Measurements from ENCODE around the gene PDE11A.

The PDE11A gene

GRCh38 chr2:178008636-178009289 is 63.8 kb downstream of the PDE11A start:
- no peak for TF ChIP-seq CTCF (IDR thresholded peaks at IDR 0.05)
- no peaks in the 10 kb centered on the region for H3K4me1 ChIP-seq
- H3K27me3 ChIP-seq (ENCODE audit: control insufficient read depth, insufficient read depth, low read length) = no peaks in the 10 kb centered on the region
- no peak overlapping the region for H3K4me2 ChIP-seq (ENCODE audit: low read length)
- H2AFZ ChIP-seq = peak overlapping the region; percentile 39
- no peaks in the 10 kb centered on the region for H3K79me2 ChIP-seq
- H3K4me3 ChIP-seq (ENCODE audit: low read depth, low read length) = no peak overlapping the region
- no peaks in the 10 kb centered on the region for H3K9me3 ChIP-seq (ENCODE audit: control insufficient read depth, low read length)
- H3K27ac ChIP-seq = no peak overlapping the region
- H3K36me3 ChIP-seq (ENCODE audit: control insufficient read depth, insufficient read depth, low read length) = no peaks in the 10 kb centered on the region
- H3K9ac ChIP-seq = no peak overlapping the region

- Histone ChIP-seq H3K9ac (no peak overlapping the region), H3K36me3 (ENCODE audit: control insufficient read depth, insufficient read depth, low read length) (no peaks in the 10 kb centered on the region)
- TF ChIP-seq CTCF (IDR thresholded peaks at IDR 0.05) = no peak
Measured at GRCh38 chr2:178006710-178007109, 65.9 kb downstream of the PDE11A start.

GRCh38 chr2:178005756-178006155 is 66.8 kb downstream of the PDE11A start:
- Histone ChIP-seq H3K36me3 (ENCODE audit: control insufficient read depth, insufficient read depth, low read length) (no peaks in the 10 kb centered on the region), H3K27ac (no peak overlapping the region), H3K4me2 (ENCODE audit: low read length) (no peak overlapping the region), H3K27me3 (ENCODE audit: control insufficient read depth, insufficient read depth, low read length) (no peaks in the 10 kb centered on the region), H3K9ac (no peak overlapping the region), H3K4me3 (ENCODE audit: low read depth, low read length) (no peak overlapping the region), H3K79me2 (no peaks in the 10 kb centered on the region), H2AFZ (no peak overlapping the region), H3K4me1 (peaks cover 2% of the 10 kb centered on the region), H3K9me3 (ENCODE audit: control insufficient read depth, low read length) (no peaks in the 10 kb centered on the region)
- no peak for TF ChIP-seq CTCF (IDR thresholded peaks at IDR 0.05)

More at GRCh38 chr2:178006710-178007109, 65.9 kb downstream of the PDE11A start:
- Histone ChIP-seq H3K27ac (no peak overlapping the region), H2AFZ (no peak overlapping the region), H3K4me2 (ENCODE audit: low read length) (no peak overlapping the region), H3K4me3 (ENCODE audit: low read depth, low read length) (no peak overlapping the region), H3K27me3 (ENCODE audit: control insufficient read depth, insufficient read depth, low read length) (no peaks in the 10 kb centered on the region), H3K79me2 (no peaks in the 10 kb centered on the region), H3K4me1 (no peaks in the 10 kb centered on the region), H3K9me3 (ENCODE audit: control insufficient read depth, low read length) (no peaks in the 10 kb centered on the region)

GRCh38 chr2:178002038-178002437 is 70.5 kb downstream of the PDE11A start:
- Histone ChIP-seq H2AFZ (no peak overlapping the region), H3K4me3 (ENCODE audit: low read depth, low read length) (no peak overlapping the region), H3K4me1 (peaks cover 6% of the 10 kb centered on the region), H3K27ac (no peak overlapping the region), H3K36me3 (ENCODE audit: control insufficient read depth, insufficient read depth, low read length) (no peaks in the 10 kb centered on the region), H3K4me2 (ENCODE audit: low read length) (no peak overlapping the region), H3K9me3 (ENCODE audit: control insufficient read depth, low read length) (no peaks in the 10 kb centered on the region), H3K9ac (no peak overlapping the region), H3K27me3 (ENCODE audit: control insufficient read depth, insufficient read depth, low read length) (no peaks in the 10 kb centered on the region), H3K79me2 (no peaks in the 10 kb centered on the region)
- no peak for TF ChIP-seq CTCF (IDR thresholded peaks at IDR 0.05)

GRCh38 chr2:177998996-177999395 is 73.6 kb downstream of the PDE11A start:
- no peaks in the 10 kb centered on the region for H3K36me3 ChIP-seq (ENCODE audit: control insufficient read depth, insufficient read depth, low read length)
- H3K9ac ChIP-seq = no peak overlapping the region
- no peak for TF ChIP-seq CTCF (IDR thresholded peaks at IDR 0.05)

More at GRCh38 chr2:177998996-177999395, 73.6 kb downstream of the PDE11A start:
- H3K9me3 ChIP-seq (ENCODE audit: control insufficient read depth, low read length) = no peaks in the 10 kb centered on the region
- no peak overlapping the region for H3K4me2 ChIP-seq (ENCODE audit: low read length)
- H3K4me3 ChIP-seq (ENCODE audit: low read depth, low read length) = no peak overlapping the region
- H3K4me1 ChIP-seq = peaks cover 18% of the 10 kb centered on the region
- peaks cover 3% of the 10 kb centered on the region for H3K79me2 ChIP-seq
- H3K27ac ChIP-seq = no peak overlapping the region
- H3K27me3 ChIP-seq (ENCODE audit: control insufficient read depth, insufficient read depth, low read length) = no peaks in the 10 kb centered on the region
- H2AFZ ChIP-seq = no peak overlapping the region

Measured in parathyroid adenoma (tissue), 2 donors.